ENCODE measurements around the gene PXN.

The PXN gene

DNA sequence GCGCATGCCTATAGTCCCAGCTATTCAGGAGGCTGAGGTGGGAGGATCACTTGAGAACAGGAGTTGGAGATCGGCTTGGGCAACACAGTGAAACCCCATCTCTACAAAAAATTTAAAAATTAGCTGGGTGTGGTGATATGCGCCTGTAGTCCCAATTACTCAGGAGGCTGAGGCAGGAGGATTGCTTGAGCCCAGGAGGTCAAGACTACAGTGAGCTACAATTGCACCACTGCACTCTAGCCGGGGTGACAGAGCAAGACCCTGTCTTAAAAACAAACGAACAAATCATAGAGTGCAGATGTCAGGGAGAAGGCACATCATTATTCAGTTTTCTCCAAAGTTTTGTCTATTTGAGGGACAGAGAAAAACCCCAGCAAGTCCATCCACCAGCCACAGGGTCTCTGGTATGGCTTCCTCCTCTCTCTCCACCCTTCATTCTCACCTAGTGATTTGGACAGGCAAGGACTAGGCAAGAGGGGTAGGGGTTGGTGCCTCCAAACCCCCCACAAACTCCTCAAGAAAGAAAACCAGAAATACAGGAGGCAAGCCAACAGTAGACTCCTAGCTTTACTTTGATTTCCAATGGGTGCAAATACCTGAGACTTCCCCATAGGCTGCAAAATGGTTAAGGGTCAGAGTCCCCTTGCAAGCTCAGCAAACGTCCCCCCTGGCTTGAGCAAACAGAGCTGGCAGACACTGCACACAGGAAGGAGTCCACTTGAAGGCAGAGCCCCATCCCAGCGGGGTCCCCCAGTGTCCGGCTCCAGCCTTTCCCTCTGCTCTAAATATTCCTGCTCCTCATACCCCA is 38.1 kb downstream of the PXN start:
- H3K4me3 Mint-ChIP-seq: no peak overlapping the region
- peaks cover 69% of the 10 kb centered on the region for H3K4me1 Mint-ChIP-seq (ENCODE audit: low read depth)
- no peaks in the 10 kb centered on the region for H3K9me3 Mint-ChIP-seq
- peaks cover 13% of the 10 kb centered on the region for H3K36me3 Mint-ChIP-seq (ENCODE audit: low read depth)
- no peaks in the 10 kb centered on the region for H3K27me3 Mint-ChIP-seq
- no peak overlapping the region for H3K27ac Mint-ChIP-seq

DNA sequence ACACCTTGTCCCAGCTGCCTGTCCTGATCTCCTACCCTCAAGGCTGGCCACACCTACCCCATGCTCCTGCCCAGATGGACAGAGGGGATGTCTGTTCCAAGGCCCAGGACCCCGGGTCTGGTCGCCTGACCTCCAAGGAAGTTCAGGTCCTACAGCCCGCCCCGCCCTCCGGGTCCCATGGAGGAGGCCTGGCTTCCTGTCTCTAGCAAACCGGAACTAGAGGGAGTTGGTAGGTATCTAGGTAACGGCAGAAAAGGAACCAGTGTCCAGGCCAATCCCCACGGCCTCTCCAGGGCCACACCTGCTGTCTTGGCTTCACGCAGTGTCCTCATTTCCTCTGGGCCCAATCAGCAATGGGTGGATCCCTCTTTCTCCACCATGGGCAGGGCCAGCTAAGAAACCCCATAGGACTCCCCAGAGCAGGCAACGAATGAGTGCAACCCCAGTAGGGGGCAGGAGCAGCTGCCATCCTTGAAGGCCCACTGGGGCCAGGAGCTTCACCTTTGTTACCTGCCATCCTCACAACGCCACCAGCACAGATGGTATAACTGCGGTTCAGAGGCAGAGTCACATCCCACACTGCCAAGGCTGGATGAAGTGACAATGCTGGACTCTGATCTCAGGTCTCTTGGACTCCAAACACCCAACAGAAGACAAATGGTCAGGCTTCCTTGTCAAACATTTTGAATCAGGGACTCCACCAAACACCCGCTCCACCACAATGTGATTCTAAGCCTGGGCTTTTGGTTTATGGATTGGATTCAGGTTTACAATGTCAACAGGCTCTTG is 39.5 kb downstream of the PXN start:
- no peaks in the 10 kb centered on the region for H3K9me3 Mint-ChIP-seq
- peak overlapping the region; percentile 77 for H3K27ac Mint-ChIP-seq
- no peaks in the 10 kb centered on the region for H3K27me3 Mint-ChIP-seq
- peaks cover 13% of the 10 kb centered on the region for H3K36me3 Mint-ChIP-seq (ENCODE audit: low read depth)
- H3K4me1 Mint-ChIP-seq (ENCODE audit: low read depth): peaks cover 55% of the 10 kb centered on the region
- peak overlapping the region; percentile 62 for H3K4me3 Mint-ChIP-seq

DNA sequence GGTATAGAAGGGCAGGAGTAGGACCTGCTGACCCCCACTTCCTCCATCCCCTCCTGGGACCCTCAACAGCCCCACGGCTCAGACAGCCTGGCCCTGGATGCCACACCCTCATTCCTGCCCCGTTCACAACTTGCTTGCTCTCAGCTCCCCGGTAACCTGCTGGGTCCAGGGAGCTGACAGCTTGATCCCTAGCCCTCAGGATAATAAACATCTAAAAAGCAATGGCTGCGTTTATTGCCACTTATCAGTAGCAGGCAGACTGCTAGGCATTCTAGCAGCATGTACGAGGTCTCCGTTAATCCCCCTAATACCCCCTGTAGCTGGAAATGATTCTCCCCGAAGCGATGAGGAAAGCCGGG is 40.4 kb downstream of the PXN start:
- H3K4me3 Mint-ChIP-seq: peak overlapping the region; percentile 62
- peak overlapping the region; percentile 77 for H3K27ac Mint-ChIP-seq
- H3K27me3 Mint-ChIP-seq: no peaks in the 10 kb centered on the region
- peaks cover 19% of the 10 kb centered on the region for H3K36me3 Mint-ChIP-seq (ENCODE audit: low read depth)
- peaks cover 47% of the 10 kb centered on the region for H3K4me1 Mint-ChIP-seq (ENCODE audit: low read depth)
- H3K9me3 Mint-ChIP-seq: no peaks in the 10 kb centered on the region

DNA sequence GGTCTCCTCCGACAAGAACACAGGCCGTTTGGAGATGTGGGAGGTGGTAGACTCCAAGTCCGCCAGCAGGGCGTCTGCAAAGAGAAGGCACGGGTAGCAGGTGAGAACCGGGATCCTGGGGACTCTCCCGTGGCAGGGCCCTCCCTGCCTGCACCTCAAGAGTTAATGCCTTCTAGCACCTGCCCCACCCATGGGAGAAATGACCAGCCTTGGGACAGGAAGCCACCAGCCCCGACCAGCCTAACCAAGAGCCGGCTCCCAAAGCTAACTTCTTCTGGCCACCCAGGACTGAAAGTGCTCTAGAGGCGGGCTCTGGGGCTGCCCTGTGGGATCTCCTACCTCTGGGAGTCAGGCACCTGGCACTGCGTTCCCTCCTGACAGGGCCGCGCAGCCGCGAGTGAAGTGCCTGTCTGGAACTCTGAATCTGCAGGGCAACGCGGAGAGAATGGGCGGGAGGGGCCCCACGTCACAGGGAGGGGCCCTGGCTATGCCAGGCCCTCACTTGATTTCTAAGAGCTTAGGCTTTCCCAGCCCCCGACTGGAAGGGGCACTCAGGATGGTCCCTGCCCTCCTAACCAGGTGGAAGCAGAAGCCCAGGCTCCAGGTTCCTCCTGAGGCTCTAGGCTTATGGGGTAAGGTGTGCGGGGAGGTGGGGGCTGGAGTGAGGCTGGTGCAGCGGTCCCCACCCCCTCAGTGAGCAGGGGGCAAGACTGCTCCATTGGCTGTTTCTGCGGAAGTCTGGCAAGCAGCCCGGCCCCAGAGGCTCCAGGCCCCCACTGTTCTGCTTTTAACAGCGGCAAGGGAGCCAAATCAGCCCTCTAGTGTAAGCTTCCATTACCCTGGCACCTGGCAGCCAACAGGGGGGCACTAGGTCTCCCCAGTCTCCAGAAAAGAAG is 41.0 kb downstream of the PXN start:
- no peak overlapping the region for H3K27ac Mint-ChIP-seq
- no peaks in the 10 kb centered on the region for H3K27me3 Mint-ChIP-seq
- peaks cover 40% of the 10 kb centered on the region for H3K4me1 Mint-ChIP-seq (ENCODE audit: low read depth)
- H3K36me3 Mint-ChIP-seq (ENCODE audit: low read depth): peaks cover 19% of the 10 kb centered on the region
- H3K4me3 Mint-ChIP-seq: peak overlapping the region; percentile 62
- H3K9me3 Mint-ChIP-seq: no peaks in the 10 kb centered on the region

DNA sequence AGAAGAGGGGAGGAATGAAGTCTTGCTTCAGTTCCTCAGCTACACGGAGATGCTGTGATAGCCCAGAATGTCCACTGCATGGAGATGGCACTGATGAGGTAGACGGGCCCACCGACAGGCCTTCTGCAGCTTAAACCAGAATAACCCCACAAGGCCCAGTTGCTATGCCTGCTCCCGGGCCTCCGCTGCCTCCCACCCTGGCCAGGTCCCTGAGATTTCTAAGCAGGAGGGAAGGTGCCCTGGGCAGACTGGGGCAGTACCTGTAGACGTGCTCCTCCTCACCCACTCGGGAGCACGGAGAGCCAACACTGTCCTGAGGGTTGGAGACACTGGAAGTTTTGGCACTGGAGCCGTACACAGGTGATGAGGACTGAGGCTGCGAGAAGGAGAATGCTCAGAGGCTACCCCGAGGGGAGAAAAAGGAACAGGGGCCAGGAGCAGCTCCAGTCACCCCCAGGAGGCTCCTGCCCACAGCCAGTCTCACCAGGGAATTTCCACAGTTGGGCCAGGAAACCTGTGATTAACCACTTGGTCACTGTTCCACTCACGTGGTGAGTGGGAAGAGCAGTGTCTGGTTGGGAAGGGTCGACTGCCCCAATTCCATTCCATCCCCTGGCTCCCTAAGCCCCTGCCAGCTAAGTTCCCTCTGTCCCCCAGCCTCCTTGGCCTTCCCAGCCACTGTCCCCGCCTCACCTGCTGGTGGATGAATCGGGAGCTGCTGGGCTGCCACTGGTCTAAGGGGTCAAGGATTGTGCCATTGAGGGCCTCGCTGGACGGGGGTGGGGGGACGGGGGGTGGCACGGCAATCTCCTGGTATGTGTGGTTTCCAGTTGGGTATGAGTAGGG is 41.8 kb downstream of the PXN start:
- Mint-ChIP-seq H3K4me3 (no peak overlapping the region), H3K36me3 (ENCODE audit: low read depth) (peaks cover 19% of the 10 kb centered on the region), H3K9me3 (no peaks in the 10 kb centered on the region), H3K4me1 (ENCODE audit: low read depth) (peaks cover 32% of the 10 kb centered on the region), H3K27ac (no peak overlapping the region), H3K27me3 (no peaks in the 10 kb centered on the region)

DNA sequence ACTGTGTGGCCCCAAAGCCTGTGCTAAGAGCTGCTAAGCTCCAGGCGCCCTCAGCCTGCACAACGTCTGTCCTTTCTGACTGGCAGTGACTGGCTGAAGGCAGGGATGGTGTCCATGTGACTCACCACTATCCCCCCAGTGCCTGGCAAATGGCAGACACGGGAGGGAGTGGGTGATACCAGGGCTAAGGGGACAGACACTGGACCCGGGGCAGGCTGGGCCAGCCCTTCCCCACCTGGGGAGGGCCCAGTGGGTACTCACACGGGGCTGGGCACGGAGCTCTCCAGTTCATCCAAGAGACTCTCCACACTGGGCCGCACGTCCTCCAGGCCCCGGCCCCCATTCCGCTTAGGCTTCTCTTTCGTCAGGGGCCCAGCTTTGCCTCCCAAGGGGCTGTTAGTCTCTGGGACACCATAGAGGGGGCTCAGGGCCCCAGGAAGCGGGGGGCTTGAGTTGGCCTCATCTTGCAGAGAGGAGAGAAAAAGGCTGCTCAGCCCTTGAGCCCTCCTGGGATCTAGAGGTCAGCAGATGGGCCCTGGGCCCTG is 43.2 kb downstream of the PXN start:
- H3K9me3 Mint-ChIP-seq: no peaks in the 10 kb centered on the region
- H3K4me3 Mint-ChIP-seq: no peak overlapping the region
- peaks cover 20% of the 10 kb centered on the region for H3K4me1 Mint-ChIP-seq (ENCODE audit: low read depth)
- no peak overlapping the region for H3K27ac Mint-ChIP-seq
- H3K27me3 Mint-ChIP-seq: no peaks in the 10 kb centered on the region
- H3K36me3 Mint-ChIP-seq (ENCODE audit: low read depth): peaks cover 19% of the 10 kb centered on the region

DNA sequence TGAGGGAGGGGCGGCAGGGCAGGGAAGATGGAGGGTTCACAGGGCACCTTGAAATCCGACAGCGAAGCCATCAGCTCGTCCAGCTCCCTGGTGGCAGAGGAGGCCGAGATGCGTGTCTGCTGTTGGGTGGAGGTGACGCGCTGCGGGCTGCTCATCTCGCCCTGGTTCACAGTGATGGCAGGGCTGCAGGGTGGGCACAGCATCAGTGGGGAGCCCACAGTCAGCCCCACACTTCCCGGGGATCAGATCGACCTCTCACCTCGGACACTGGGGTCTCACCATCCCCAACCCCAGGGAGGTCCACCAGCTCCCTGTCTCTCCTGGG is 44.0 kb downstream of the PXN start:
- Mint-ChIP-seq H3K36me3 (ENCODE audit: low read depth) (peaks cover 19% of the 10 kb centered on the region), H3K4me3 (no peak overlapping the region), H3K27ac (no peak overlapping the region), H3K27me3 (no peaks in the 10 kb centered on the region), H3K9me3 (no peaks in the 10 kb centered on the region), H3K4me1 (ENCODE audit: low read depth) (peaks cover 20% of the 10 kb centered on the region)

DNA sequence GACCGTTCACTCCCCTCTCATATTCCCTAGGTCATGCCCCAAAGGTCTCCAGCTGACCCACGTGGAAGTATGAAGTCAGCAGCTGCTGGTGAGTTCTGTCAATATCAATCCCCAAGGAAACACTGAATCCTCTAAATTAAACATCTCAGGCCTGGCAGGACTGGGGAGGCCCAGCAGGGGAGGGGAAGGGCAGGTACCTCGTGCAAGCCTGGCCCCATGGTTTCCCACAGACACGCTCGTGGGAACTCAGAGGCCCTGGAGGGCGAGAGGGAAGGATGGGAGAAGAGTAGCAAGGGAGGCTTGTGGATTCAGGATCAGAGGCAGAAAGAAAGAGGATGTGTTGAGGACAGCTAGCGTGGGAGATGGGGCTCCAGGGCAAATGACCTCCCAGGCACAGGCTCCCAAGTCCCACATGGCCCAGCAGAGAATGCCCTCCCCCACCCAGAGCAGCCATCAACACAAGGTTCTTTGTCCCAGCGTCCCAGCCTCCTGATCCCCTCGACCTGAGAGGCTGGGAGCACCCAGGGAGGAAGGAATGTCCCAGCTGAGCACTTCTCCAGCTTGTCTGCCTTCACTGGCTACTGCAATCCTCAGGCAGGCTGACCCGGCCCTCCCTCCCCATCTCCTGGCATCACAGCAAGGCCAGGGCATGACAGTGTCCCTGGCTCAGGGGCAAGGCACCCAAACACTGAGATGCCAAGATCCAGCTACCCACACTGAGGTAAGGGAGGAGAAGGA is 44.5 kb downstream of the PXN start:
- H3K27ac Mint-ChIP-seq: no peak overlapping the region

DNA sequence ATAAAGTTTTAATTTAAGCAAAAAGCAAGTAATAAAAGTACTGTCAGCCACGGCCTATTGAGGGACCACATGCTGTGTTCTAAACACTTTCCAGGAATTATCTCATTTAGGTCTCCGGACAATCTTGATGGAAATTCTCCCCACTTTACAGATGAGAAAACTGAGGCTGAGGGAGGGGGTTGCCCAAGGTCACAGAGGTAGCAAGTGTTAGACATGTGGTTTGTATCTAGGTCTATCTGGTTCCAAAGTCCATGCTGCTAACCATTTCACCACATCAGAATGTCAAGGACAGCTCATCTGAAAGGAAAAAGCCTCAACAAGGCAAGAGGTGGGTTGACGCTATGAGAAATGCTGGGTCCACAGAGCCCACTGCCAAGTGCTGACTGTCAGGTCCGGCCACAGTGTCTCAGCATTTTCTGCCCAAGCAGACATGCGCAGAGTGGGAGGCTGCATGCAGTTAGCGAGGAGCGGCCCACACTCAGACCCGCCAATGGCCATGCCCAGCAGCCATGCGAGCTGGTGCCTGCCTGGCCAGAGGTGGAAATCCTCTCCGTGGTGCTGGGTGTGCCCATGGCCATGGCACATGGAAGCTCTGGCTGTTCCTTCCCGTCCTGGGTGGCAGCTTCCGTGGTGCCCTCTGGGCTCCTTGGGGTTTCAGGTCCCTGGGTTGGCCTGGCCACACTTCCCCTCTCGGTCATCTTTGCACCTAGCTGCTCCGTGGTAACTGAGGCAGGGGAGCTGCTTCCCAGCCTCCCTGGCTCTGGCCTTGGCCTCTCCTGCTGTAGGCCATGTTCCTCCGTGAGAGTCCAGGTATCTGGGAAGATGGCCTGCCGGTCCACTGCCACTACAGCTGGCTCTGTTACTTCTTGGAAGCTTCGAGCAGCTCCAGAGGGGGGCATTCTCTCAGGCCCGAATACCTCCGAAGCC is 46.6 kb downstream of the PXN start:
- Mint-ChIP-seq H3K36me3 (ENCODE audit: low read depth) (peaks cover 19% of the 10 kb centered on the region), H3K27ac (no peak overlapping the region), H3K4me1 (ENCODE audit: low read depth) (peaks cover 7% of the 10 kb centered on the region), H3K27me3 (no peaks in the 10 kb centered on the region), H3K4me3 (no peak overlapping the region), H3K9me3 (no peaks in the 10 kb centered on the region)

More for the DNA sequence above, 44.5 kb downstream of the PXN start:
- H3K27me3 Mint-ChIP-seq: no peaks in the 10 kb centered on the region
- H3K9me3 Mint-ChIP-seq: no peaks in the 10 kb centered on the region
- H3K4me1 Mint-ChIP-seq (ENCODE audit: low read depth): peaks cover 17% of the 10 kb centered on the region
- H3K4me3 Mint-ChIP-seq: no peak overlapping the region
- peaks cover 16% of the 10 kb centered on the region for H3K36me3 Mint-ChIP-seq (ENCODE audit: low read depth)

DNA sequence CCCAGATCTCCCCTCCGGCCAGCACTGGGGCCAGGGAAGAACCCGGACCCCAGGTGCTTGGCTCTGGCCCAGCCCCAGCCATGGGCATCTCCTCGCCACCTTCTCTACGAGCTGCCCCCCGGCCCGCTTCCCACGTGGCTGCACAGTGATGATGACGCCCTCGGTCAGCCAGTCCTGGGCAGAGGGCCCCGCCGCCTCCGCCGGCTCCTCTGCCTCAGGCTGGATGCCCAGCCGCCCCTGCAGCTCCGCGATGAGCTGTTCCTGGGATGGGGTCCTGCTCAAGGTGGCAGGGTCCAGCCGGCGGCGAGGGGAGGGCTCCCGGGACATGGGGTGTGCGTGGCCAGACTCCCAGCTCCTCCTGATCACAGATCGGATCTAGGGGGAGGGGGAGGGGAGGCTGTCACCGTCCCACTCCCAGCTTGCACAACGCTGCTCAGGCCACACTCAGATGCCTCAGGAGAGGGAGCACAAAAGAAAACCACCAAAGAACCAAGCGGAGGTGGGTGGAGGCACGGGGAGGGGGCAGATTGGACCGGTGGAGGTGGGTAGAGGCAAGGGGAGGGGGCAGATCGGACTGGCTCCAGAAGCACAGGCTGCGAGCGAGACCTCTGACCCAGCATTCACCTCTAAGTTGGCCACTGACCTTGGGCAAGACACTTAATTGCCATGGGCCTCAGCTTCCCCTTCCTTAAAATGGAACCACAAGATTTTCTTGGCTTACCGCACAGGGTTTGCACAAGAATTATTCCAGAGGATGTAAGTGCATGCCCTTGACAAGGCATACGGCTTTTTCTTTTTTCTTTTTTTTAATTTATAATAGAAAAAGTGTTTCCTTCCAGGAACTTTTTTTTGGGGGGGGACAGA is 48.6 kb downstream of the PXN start:
- Mint-ChIP-seq H3K27ac (no peak overlapping the region), H3K36me3 (ENCODE audit: low read depth) (peaks cover 12% of the 10 kb centered on the region), H3K9me3 (no peaks in the 10 kb centered on the region)

DNA sequence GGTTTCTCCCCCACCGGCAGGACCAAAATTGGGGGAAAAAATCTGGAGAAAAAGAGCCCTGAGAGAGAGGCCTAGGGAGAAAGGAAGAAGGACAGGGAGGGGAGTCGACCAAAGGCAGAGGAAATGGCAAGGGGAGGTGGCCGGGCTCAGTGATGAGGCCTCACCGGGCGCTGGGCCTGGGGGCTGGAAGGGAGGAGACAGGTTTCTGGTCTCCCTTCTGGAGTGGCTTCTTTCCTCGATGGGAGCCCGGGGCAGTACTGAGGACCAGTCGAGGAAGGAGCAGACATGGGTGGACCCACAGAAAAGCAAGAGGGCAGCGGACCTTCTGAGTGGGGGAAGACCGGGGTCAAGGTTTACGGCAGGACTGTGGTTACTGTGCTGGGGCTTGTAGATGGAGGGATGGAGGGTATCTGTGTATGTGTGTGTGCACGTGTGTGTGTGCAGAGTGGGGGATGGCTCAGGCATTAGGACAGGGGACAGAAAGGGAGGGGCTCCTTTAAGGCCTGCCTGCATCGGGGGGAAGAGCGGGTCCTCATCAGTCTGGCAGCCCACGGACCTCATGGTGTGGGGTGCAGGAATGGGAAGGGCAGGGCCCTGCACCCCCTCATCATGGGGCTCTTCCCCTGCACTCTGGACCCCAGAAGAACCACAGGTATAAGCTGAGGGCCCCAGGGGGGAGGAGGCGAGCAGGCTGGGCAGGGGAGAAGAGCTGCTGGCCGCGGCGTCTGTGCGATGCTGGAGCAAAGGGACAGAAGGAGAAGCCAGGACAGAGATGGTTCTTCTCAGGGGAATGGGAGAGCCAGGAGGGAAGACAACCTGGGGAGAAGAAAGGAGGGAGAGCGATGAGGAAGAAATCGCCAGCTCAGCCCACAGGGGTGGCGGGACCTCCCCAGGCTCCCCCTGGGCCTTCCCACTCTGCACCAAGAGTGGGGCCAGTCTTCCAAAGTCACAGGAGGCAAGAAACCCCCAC is 49.5 kb downstream of the PXN start:
- peaks cover 18% of the 10 kb centered on the region for H3K36me3 Mint-ChIP-seq (ENCODE audit: low read depth)
- H3K27me3 Mint-ChIP-seq: no peaks in the 10 kb centered on the region
- no peaks in the 10 kb centered on the region for H3K4me1 Mint-ChIP-seq (ENCODE audit: low read depth)
- H3K27ac Mint-ChIP-seq: no peak overlapping the region
- H3K9me3 Mint-ChIP-seq: no peaks in the 10 kb centered on the region
- H3K4me3 Mint-ChIP-seq: no peak overlapping the region

More for the DNA sequence above, 48.6 kb downstream of the PXN start:
- H3K4me1 Mint-ChIP-seq (ENCODE audit: low read depth): no peaks in the 10 kb centered on the region
- no peaks in the 10 kb centered on the region for H3K27me3 Mint-ChIP-seq
- no peak overlapping the region for H3K4me3 Mint-ChIP-seq
